Activated CD4-positive, CD25-positive, alpha-beta regulatory T cell treated with anti-CD3 and anti-CD28 coated beads, Interleukin-2, amount 50 U/mL, for 72 hours (primary cell): ENCODE measurements around the gene CKLF.
A peak's percentile ranks its signal among the peaks of the same experiment; 100 is the strongest.
"Not testable (repeated sequence)": the region's sequence is repeated elsewhere in the genome, so short reads cannot be mapped to it uniquely, and the experiment has no call there.

Experiments
- DNase-seq: peaks from one replicate; pipeline ENCODE4 v3.0.0; 2021

The CKLF gene

GRCh38 chr16:66544016-66544757, 8.2 kb upstream of the CKLF start:
- DNase-seq: no peak

GRCh38 chr16:66547101-66547989, 5.0 kb upstream of the CKLF start:
- DNase-seq: no peak

- no peak for DNase-seq
Measured at GRCh38 chr16:66548068-66548467, 4.3 kb upstream of the CKLF start.

- DNase-seq: no peak
Measured at GRCh38 chr16:66548868-66549267, 3.5 kb upstream of the CKLF start.

- DNase-seq: peak; percentile 70
Measured at GRCh38 chr16:66549284-66550131, 2.9 kb upstream of the CKLF start, which contains the start of gene TK2. TK2 (minus strand) TSS chr16:66550122; CDS start chr16:66550061, 61 bp downstream.

GRCh38 chr16:66551348-66551759, 1.0 kb upstream of the CKLF start:
- DNase-seq: no peak

- DNase-seq: no peak
Measured at GRCh38 chr16:66551788-66552285, 539 bp upstream of the CKLF start.

GRCh38 chr16:66553223-66553622, 847 bp downstream of the CKLF start:
- no peak for DNase-seq

- DNase-seq: no peak
Measured at GRCh38 chr16:66554021-66554420, 1.6 kb downstream of the CKLF start.

GRCh38 chr16:66554495-66554894, 2.1 kb downstream of the CKLF start:
- no peak for DNase-seq

GRCh38 chr16:66560107-66560506, 7.7 kb downstream of the CKLF start:
- DNase-seq: no peak

GRCh38 chr16:66561381-66562080, 9.2 kb downstream of the CKLF start:
- DNase-seq: no peak

GRCh38 chr16:66562409-66562808, 10.0 kb downstream of the CKLF start:
- no peak for DNase-seq

GRCh38 chr16:66562986-66563385, 10.6 kb downstream of the CKLF start:
- no peak for DNase-seq

- no peak for DNase-seq
Measured at GRCh38 chr16:66563574-66564334, 11.4 kb downstream of the CKLF start.

GRCh38 chr16:66566051-66566901, 13.9 kb downstream of the CKLF start, which contains the start of gene CMTM1:
CMTM1 (plus strand) TSS chr16:66566439; CDS start chr16:66566514, 75 bp downstream.
- DNase-seq: no peak

GRCh38 chr16:66567270-66567669, 14.9 kb downstream of the CKLF start:
- not testable (repeated sequence) for DNase-seq

GRCh38 chr16:66568355-66568754, 16.0 kb downstream of the CKLF start:
- no peak for DNase-seq

- no peak for DNase-seq
Measured at GRCh38 chr16:66569131-66569530, 16.8 kb downstream of the CKLF start.

GRCh38 chr16:66569827-66570405, 17.5 kb downstream of the CKLF start:
- DNase-seq: no peak
